Measurements from ENCODE around the gene OR2D2.
"Not testable (repeated sequence)": the region's sequence is repeated elsewhere in the genome, so short reads cannot be mapped to it uniquely, and the experiment has no call there.

DNA sequence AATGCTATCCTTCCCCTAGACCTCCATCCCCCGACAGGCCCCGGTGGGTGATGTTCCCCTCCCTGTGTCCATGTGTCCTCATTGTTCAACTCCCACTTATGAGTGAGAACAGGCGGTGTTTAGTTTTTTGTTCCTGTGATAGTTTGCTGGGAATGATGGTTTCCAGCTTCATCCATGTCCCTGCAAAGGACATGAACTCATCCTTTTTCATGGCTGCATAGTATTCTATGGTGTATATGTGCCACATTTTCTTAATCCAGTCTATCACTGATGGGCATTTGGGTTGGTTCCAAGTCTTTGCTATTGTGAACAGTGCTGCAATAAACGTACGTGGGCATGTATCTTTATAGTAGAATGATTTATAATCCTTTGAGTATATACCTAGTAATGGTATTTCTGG lies 4.6 kb downstream of the OR2D2 start:
- TF ChIP-seq, protein P1, sequence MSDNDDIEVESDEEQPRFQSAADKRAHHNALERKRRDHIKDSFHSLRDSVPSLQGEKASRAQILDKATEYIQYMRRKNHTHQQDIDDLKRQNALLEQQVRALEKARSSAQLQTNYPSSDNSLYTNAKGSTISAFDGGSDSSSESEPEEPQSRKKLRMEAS (IDR thresholded peaks at IDR 0.05) = not testable (repeated sequence)
- TF ChIP-seq, protein P2, sequence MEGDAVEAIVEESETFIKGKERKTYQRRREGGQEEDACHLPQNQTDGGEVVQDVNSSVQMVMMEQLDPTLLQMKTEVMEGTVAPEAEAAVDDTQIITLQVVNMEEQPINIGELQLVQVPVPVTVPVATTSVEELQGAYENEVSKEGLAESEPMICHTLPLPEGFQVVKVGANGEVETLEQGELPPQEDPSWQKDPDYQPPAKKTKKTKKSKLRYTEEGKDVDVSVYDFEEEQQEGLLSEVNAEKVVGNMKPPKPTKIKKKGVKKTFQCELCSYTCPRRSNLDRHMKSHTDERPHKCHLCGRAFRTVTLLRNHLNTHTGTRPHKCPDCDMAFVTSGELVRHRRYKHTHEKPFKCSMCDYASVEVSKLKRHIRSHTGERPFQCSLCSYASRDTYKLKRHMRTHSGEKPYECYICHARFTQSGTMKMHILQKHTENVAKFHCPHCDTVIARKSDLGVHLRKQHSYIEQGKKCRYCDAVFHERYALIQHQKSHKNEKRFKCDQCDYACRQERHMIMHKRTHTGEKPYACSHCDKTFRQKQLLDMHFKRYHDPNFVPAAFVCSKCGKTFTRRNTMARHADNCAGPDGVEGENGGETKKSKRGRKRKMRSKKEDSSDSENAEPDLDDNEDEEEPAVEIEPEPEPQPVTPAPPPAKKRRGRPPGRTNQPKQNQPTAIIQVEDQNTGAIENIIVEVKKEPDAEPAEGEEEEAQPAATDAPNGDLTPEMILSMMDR (IDR thresholded peaks at IDR 0.05; ENCODE audit: low read depth, low read length, missing input control) = not testable (repeated sequence)
- not testable (repeated sequence) for TF ChIP-seq JUND, YY1 (IDR thresholded peaks at IDR 0.05)
- TF ChIP-seq, protein P3, sequence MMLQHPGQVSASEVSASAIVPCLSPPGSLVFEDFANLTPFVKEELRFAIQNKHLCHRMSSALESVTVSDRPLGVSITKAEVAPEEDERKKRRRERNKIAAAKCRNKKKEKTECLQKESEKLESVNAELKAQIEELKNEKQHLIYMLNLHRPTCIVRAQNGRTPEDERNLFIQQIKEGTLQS (IDR thresholded peaks at IDR 0.05) = not testable (repeated sequence)

All from liver (tissue), 3 donors.